MCF 10A (cell line): Measurements from ENCODE around the gene ARHGAP12. TPM values are rescaled to one million over a fixed set of nuclear protein-coding genes. Genes with fewer than 3 reads are reported as not detected.

Experiments used
- BruUV-seq: library from RNA; stranded (reverse); fragments of 400-500 nt; replicated peaks from 2 replicates; lab custom pipeline; 2021; lab: Mats Ljungman, UMichigan
- CTCF ChIA-PET: fragments of 300-600 bp; sonication (Branson Sonifier 250); formaldehyde crosslinking; extraction: SDS; loops from one replicate; lab custom pipeline; 2021; ENCODE audit warnings: antibody characterized with exemption, inconsistent platforms; lab: Yijun Ruan, JAX
- POLR2A ChIA-PET: fragments of 300-600, 350-650 bp; sonication (Branson Sonifier 250); formaldehyde crosslinking; extraction: SDS; loops from one replicate; lab custom pipeline; 2020; ENCODE audit warnings: antibody characterized with exemption, inconsistent platforms; lab: Yijun Ruan, JAX
- DNase-seq: peaks from one replicate; pipeline ENCODE4 v3.0.0-alpha.2; 2018; ENCODE audit not compliant: unreplicated experiment
- H3K27ac Mint-ChIP-seq: one replicate; pipeline ENCODE4 v1.8.0; 2022; ENCODE audit warnings: mild to moderate bottlenecking, low read depth, mixed read lengths; ENCODE audit not compliant: unreplicated experiment
- H3K27me3 Mint-ChIP-seq: one replicate; pipeline ENCODE4 v1.8.0; 2022; ENCODE audit warnings: mixed read lengths; ENCODE audit not compliant: insufficient read depth, unreplicated experiment
- H3K36me3 Mint-ChIP-seq: one replicate; pipeline ENCODE4 v1.8.0; 2022; ENCODE audit warnings: mild to moderate bottlenecking, moderate library complexity, mixed read lengths; ENCODE audit not compliant: insufficient read depth, unreplicated experiment
- H3K4me1 Mint-ChIP-seq: one replicate; pipeline ENCODE4 v1.8.0; 2022; ENCODE audit warnings: mixed read lengths; ENCODE audit not compliant: insufficient read depth, unreplicated experiment
- H3K4me3 Mint-ChIP-seq: one replicate; pipeline ENCODE4 v1.8.0; 2022; ENCODE audit warnings: mild to moderate bottlenecking, moderate library complexity, mixed read lengths; ENCODE audit not compliant: unreplicated experiment
- H3K9me3 Mint-ChIP-seq: one replicate; pipeline ENCODE4 v1.8.0; 2022; ENCODE audit warnings: mixed read lengths; ENCODE audit not compliant: unreplicated experiment
- intact Hi-C: fragments of 100-400 bp; cut with micrococcal nuclease; formaldehyde crosslinking; loops from 2 replicates; pipeline ENCODE4 v1.14.1; 2022
- total RNA-seq: library from RNA; stranded (reverse); gene quantifications from 2 replicates; pipeline ENCODE4 v1.2.3, GENCODE V29; 2022
- TF ChIP-seq, protein P1 (sequence below): fragments of 200-600 bp; IDR thresholded peaks from one replicate; pipeline ENCODE4 v1.8.0; 2022; ENCODE audit warnings: antibody characterized with exemption, mild to moderate bottlenecking; ENCODE audit not compliant: unreplicated experiment

Gene ARHGAP12
- total RNA-seq, 1 experiment from 2014 or later, result 26.0 TPM

DNA sequence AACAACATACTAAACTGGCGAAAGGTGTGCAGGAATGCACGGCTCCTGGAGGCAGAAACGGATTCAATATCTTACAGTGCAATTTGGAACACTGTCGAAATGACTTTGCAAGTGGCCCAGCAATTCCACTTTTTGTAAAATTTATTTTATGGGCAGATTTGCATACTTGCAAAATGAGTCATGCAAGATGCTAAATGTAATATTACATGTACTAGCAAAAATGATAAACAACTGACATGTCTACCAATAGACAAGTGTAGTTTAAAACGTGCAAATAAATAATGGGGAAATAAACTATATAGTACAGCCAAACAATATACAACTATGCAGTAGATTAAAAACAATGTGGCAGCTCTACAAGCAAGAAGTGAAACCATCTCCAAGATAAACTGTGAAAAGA lies 97.7 kb downstream of the ARHGAP12 start:
- TF ChIP-seq, protein P1, sequence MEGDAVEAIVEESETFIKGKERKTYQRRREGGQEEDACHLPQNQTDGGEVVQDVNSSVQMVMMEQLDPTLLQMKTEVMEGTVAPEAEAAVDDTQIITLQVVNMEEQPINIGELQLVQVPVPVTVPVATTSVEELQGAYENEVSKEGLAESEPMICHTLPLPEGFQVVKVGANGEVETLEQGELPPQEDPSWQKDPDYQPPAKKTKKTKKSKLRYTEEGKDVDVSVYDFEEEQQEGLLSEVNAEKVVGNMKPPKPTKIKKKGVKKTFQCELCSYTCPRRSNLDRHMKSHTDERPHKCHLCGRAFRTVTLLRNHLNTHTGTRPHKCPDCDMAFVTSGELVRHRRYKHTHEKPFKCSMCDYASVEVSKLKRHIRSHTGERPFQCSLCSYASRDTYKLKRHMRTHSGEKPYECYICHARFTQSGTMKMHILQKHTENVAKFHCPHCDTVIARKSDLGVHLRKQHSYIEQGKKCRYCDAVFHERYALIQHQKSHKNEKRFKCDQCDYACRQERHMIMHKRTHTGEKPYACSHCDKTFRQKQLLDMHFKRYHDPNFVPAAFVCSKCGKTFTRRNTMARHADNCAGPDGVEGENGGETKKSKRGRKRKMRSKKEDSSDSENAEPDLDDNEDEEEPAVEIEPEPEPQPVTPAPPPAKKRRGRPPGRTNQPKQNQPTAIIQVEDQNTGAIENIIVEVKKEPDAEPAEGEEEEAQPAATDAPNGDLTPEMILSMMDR, result no peak
- BruUV-seq, result no TSS peak
- intact Hi-C loops, result loop anchor here (10.0 kb wide), 1 partner anchor 374 kb away; no protein-coding TSS in a partner anchor
- peak; percentile 12 for DNase-seq
- Mint-ChIP-seq H3K4me3 (no peak overlapping the region), H3K9me3 (no peaks in the 10 kb centered on the region), H3K4me1 (peaks cover 8% of the 10 kb centered on the region), H3K27me3 (no peaks in the 10 kb centered on the region), H3K36me3 (peaks cover 11% of the 10 kb centered on the region), H3K27ac (no peak overlapping the region)
- POLR2A ChIA-PET, result no interaction called here
- CTCF ChIA-PET, result no interaction called here

DNA sequence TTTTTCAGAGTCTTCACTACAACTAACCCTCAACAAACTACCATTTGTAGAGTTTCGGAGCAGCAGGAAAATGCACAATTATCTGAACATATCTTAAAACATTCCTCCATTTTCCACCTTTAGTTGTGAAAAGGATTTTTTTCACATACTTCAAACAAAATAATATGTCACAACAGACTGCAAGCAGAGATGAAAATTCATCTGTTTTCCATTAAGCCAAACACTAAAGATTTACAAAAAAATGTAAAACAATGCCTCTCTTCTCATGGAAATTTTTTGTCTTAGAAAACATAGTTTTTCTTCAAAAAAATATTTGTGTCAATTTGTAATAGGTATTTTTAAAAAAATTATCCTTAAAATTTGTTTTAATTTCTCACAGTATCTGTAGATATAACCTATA lies 98.9 kb downstream of the ARHGAP12 start:
- CTCF ChIA-PET, result no interaction called here
- Mint-ChIP-seq H3K27ac (no peak overlapping the region), H3K36me3 (peaks cover 11% of the 10 kb centered on the region), H3K4me1 (peaks cover 8% of the 10 kb centered on the region), H3K27me3 (no peaks in the 10 kb centered on the region), H3K9me3 (no peaks in the 10 kb centered on the region), H3K4me3 (no peak overlapping the region)
- intact Hi-C loops, result loop anchor here (10.0 kb wide), 1 partner anchor 375 kb away; no protein-coding TSS in a partner anchor
- DNase-seq, result no peak
- POLR2A ChIA-PET, result no interaction called here
- TF ChIP-seq, protein P1, result no peak
- BruUV-seq, result no TSS peak

DNA sequence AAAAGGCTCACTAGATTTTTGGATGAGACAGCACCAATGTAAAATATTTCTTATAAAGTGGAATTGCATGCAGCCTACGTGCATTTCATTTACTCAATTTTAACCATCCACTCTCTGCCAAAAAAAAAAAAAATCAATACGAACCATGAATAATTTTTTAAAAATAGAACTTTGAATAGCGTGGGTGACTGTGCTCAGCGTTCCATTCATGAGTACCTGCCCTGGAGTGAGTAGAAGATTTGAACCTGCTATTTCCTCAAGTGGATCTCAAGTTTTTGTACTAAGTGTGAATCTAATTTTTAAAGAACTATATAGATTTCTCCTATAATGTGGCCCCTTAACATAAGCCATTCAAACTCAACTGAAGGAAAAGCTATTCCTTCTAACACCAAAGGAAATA lies 105.3 kb downstream of the ARHGAP12 start:
- Mint-ChIP-seq H3K9me3 (no peaks in the 10 kb centered on the region), H3K4me1 (no peaks in the 10 kb centered on the region), H3K27ac (no peak overlapping the region), H3K36me3 (peaks cover 11% of the 10 kb centered on the region), H3K4me3 (no peak overlapping the region), H3K27me3 (no peaks in the 10 kb centered on the region)
- ChIA-PET POLR2A (no interaction called here), CTCF (no interaction called here)
- no peak for DNase-seq
- intact Hi-C loops, result no loop called here
- no TSS peak for BruUV-seq
- TF ChIP-seq, protein P1, result no peak

DNA sequence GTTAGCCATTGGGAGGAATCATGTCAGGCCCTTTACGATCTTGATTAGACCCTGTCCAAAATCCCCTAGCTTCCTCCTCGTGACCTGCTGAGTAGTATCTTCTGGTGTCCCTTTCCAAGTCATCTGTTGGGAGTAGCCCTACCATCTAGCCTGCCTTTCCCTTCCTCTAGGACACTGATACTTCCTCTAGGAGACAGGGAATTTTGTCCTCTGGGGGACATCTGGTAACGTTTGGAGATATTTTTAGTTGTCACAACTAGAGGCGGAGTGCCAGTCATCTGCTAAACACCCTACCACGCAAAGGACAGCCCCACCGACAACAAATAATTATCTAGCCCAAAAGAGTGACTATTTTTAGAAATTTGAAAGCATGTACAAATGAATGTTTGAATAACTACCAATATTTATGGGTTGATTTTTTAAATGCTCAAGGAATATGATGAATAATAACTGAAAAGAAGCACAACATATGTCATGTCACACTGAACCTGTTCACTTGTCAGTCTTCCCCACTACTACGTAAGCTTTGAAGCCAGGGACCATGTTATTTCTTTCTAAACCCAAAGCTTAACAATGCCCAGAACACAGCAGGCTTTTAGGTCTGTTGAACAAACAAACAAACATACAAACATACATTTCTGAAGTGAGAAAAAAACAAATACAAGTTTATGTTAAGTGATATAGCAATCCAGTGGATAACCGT lies 105.9 kb downstream of the ARHGAP12 start:
- no peak overlapping the region for H3K27ac Mint-ChIP-seq
- intact Hi-C loops, result no loop called here
- ChIA-PET POLR2A (no interaction called here), CTCF (interaction anchor here (1.6 kb wide), 1 partner anchor 14 kb away, joined by 6 read pairs; no protein-coding TSS in a partner anchor)
- no peaks in the 10 kb centered on the region for H3K4me1 Mint-ChIP-seq
- no peaks in the 10 kb centered on the region for H3K27me3 Mint-ChIP-seq
- no peak overlapping the region for H3K4me3 Mint-ChIP-seq
- TF ChIP-seq, protein P1, result no peak
- DNase-seq, result no peak
- BruUV-seq, result no TSS peak
- no peaks in the 10 kb centered on the region for H3K9me3 Mint-ChIP-seq
- H3K36me3 Mint-ChIP-seq, result peaks cover 5% of the 10 kb centered on the region
